ENCODE results near the gene HELZ2. TPM values are rescaled to one million over a fixed set of nuclear protein-coding genes. Genes with fewer than 3 reads are reported as not detected.
A peak's percentile ranks its signal among the peaks of the same experiment; 100 is the strongest.

HELZ2 gene
- total RNA-seq, 1 experiment from 2014 or later = 27.5 TPM

- Mint-ChIP-seq H3K4me3 (no peak overlapping the region), H3K9me3 (no peaks in the 10 kb centered on the region), H3K4me1 (peaks cover 15% of the 10 kb centered on the region), H3K27ac (0 out of 2 replicates have a peak overlapping the region, but pooled peaks have one; percentile 66), H3K27me3 (ENCODE audit: low read depth) (no peaks in the 10 kb centered on the region), H3K36me3 (peaks cover 15% of the 10 kb centered on the region)
- ATAC-seq (no peak), DNase-seq (ENCODE audit: low spot score) (no peak)
- TF ChIP-seq ATF1 (CRISPR knock-in tag; IDR thresholded peaks at IDR 0.05) = no peak
- no peak for TF ChIP-seq NFYB (CRISPR knock-in tag; conservative IDR thresholded peaks at IDR 0.05; ENCODE audit: low read depth)
- no peak for TF ChIP-seq PREB (CRISPR knock-in tag; IDR thresholded peaks at IDR 0.05; ENCODE audit: borderline replicate concordance)
- TF ChIP-seq, protein P1, sequence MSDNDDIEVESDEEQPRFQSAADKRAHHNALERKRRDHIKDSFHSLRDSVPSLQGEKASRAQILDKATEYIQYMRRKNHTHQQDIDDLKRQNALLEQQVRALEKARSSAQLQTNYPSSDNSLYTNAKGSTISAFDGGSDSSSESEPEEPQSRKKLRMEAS (CRISPR knock-in tag; IDR thresholded peaks at IDR 0.05) = no peak
- no peak for TF ChIP-seq ZNF232 (CRISPR knock-in tag; IDR thresholded peaks at IDR 0.05)
- no peak for TF ChIP-seq OVOL2 (CRISPR knock-in tag; IDR thresholded peaks at IDR 0.05; ENCODE audit: borderline replicate concordance)
- TF ChIP-seq ZNF423 (CRISPR knock-in tag; IDR thresholded peaks at IDR 0.05) = no peak
- no peak for TF ChIP-seq IRF2 (CRISPR knock-in tag; IDR thresholded peaks at IDR 0.05; ENCODE audit: borderline replicate concordance, low read depth)
- no peak for TF ChIP-seq ZBTB21 (CRISPR knock-in tag; IDR thresholded peaks at IDR 0.05; ENCODE audit: borderline replicate concordance)
- ChIA-PET CTCF (interaction anchor here (1.8 kb wide), 1 partner anchor 11 kb away, joined by 5 read pairs; no protein-coding TSS in a partner anchor), POLR2A (no interaction called here)
Observed at GRCh38 chr20:63622096-63622495, 48.1 kb upstream of the HELZ2 start.

GRCh38 chr20:63620991-63621390, 47.0 kb upstream of the HELZ2 start:
- Mint-ChIP-seq H3K4me3 (no peak overlapping the region), H3K27ac (peak overlapping the region; percentile 85), H3K36me3 (peaks cover 26% of the 10 kb centered on the region), H3K9me3 (no peaks in the 10 kb centered on the region), H3K27me3 (ENCODE audit: low read depth) (no peaks in the 10 kb centered on the region), H3K4me1 (peaks cover 15% of the 10 kb centered on the region)
- POLR2A ChIA-PET = interaction anchor here (0.6 kb wide), 1 partner anchor 11 kb away, joined by 4 read pairs; no protein-coding TSS in a partner anchor
- ATAC-seq (no peak), DNase-seq (ENCODE audit: low spot score) (no peak)
- CTCF ChIA-PET = interaction anchor here (0.8 to 1.8 kb wide), 4 partner anchors 10 to 125 kb away, joined by 4 to 6 read pairs (median 5); partner anchors contain the start of gene HELZ2
- no peak for TF ChIP-seq ZNF138 (CRISPR knock-in tag; conservative IDR thresholded peaks at IDR 0.05)
- no peak for TF ChIP-seq PREB (CRISPR knock-in tag; IDR thresholded peaks at IDR 0.05; ENCODE audit: borderline replicate concordance)
- TF ChIP-seq, protein P1 (CRISPR knock-in tag; IDR thresholded peaks at IDR 0.05) = no peak
- TF ChIP-seq ZNF512 (CRISPR knock-in tag; IDR thresholded peaks at IDR 0.05; ENCODE audit: borderline replicate concordance) = no peak
- TF ChIP-seq SMAD3 (CRISPR knock-in tag; IDR thresholded peaks at IDR 0.05; ENCODE audit: borderline replicate concordance) = no peak
- TF ChIP-seq CBFB (CRISPR knock-in tag; IDR thresholded peaks at IDR 0.05; ENCODE audit: low read depth) = no peak
- no peak for TF ChIP-seq E2F1 (CRISPR knock-in tag; IDR thresholded peaks at IDR 0.05)
- TF ChIP-seq, protein P2, sequence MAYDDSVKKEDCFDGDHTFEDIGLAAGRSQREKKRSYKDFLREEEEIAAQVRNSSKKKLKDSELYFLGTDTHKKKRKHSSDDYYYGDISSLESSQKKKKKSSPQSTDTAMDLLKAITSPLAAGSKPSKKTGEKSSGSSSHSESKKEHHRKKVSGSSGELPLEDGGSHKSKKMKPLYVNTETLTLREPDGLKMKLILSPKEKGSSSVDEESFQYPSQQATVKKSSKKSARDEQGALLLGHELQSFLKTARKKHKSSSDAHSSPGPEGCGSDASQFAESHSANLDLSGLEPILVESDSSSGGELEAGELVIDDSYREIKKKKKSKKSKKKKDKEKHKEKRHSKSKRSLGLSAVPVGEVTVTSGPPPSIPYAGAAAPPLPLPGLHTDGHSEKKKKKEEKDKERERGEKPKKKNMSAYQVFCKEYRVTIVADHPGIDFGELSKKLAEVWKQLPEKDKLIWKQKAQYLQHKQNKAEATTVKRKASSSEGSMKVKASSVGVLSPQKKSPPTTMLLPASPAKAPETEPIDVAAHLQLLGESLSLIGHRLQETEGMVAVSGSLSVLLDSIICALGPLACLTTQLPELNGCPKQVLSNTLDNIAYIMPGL (CRISPR knock-in tag; IDR thresholded peaks at IDR 0.05) = no peak
- TF ChIP-seq SMAD4 (CRISPR knock-in tag; IDR thresholded peaks at IDR 0.05) = no peak
- TF ChIP-seq ZBTB21 (CRISPR knock-in tag; IDR thresholded peaks at IDR 0.05; ENCODE audit: borderline replicate concordance) = no peak
- no peak for TF ChIP-seq STAT6 (CRISPR knock-in tag; conservative IDR thresholded peaks at IDR 0.05; ENCODE audit: low read depth)
- no peak for TF ChIP-seq AFF4 (CRISPR knock-in tag; IDR thresholded peaks at IDR 0.05; ENCODE audit: borderline replicate concordance)
- no peak for TF ChIP-seq NR1H2 (CRISPR knock-in tag; IDR thresholded peaks at IDR 0.05)
- TF ChIP-seq ZNF121 (CRISPR knock-in tag; IDR thresholded peaks at IDR 0.05) = no peak
